GM18868 (cell line): Measurements from ENCODE around the gene KAT2A.
A peak's percentile ranks its signal among the peaks of the same experiment; 100 is the strongest.

Source experiments
- ATAC-seq: cut with Tn5 transposase; IDR thresholded peaks from one replicate; pipeline ENCODE4 v1.9.1; 2021; ENCODE audit warnings: mild to moderate bottlenecking, moderate library complexity; ENCODE audit not compliant: unreplicated experiment

The KAT2A gene

GRCh38 chr17:42135664-42136653, 14.8 kb upstream of the KAT2A start:
- no peak for ATAC-seq

- ATAC-seq: no peak
Measured at GRCh38 chr17:42135151-42135550, 14.0 kb upstream of the KAT2A start.

GRCh38 chr17:42133461-42134041, 12.4 kb upstream of the KAT2A start:
- peak; percentile 56 for ATAC-seq

GRCh38 chr17:42132941-42133340, 11.8 kb upstream of the KAT2A start:
- ATAC-seq: no peak

- ATAC-seq: no peak
Measured at GRCh38 chr17:42131981-42132432, 10.8 kb upstream of the KAT2A start.

GRCh38 chr17:42131232-42131631, 10.1 kb upstream of the KAT2A start:
- no peak for ATAC-seq

GRCh38 chr17:42130310-42130936, 9.3 kb upstream of the KAT2A start:
- no peak for ATAC-seq

- ATAC-seq: no peak
Measured at GRCh38 chr17:42129109-42129837, 8.1 kb upstream of the KAT2A start.

- ATAC-seq: no peak
Measured at GRCh38 chr17:42127414-42127813, 6.2 kb upstream of the KAT2A start.

GRCh38 chr17:42126836-42127235, 5.7 kb upstream of the KAT2A start:
- ATAC-seq: no peak

- no peak for ATAC-seq
Measured at GRCh38 chr17:42125565-42125964, 4.4 kb upstream of the KAT2A start.

- ATAC-seq: no peak
Measured at GRCh38 chr17:42124256-42124655, 3.1 kb upstream of the KAT2A start.

GRCh38 chr17:42122371-42123303, 1.5 kb upstream of the KAT2A start, which contains the start of gene HSPB9:
TSS of gene HSPB9 (plus strand) at chr17:42122804. CDS start at chr17:42122851, 47 bp downstream.
- no peak for ATAC-seq

GRCh38 chr17:42120161-42120769, 902 bp downstream of the KAT2A start:
- no peak for ATAC-seq

GRCh38 chr17:42119301-42119700, 1.9 kb downstream of the KAT2A start:
- ATAC-seq: no peak

GRCh38 chr17:42118545-42118944, 2.6 kb downstream of the KAT2A start:
- ATAC-seq: no peak

- ATAC-seq: no peak
Measured at GRCh38 chr17:42118126-42118510, 3.0 kb downstream of the KAT2A start.

- ATAC-seq: no peak
Measured at GRCh38 chr17:42117397-42118125, 3.6 kb downstream of the KAT2A start.
